Ecto neural progenitor cell (in vitro differentiated cells): ENCODE measurements around the gene SSBP1.
"Not testable (repeated sequence)": the region's sequence is repeated elsewhere in the genome, so short reads cannot be mapped to it uniquely, and the experiment has no call there.

ENCODE experiments used
- DNase-seq: peaks from one replicate; pipeline ENCODE4 v3.0.0-alpha.2; 2018; ENCODE audit warnings: low spot score

Gene SSBP1

DNA sequence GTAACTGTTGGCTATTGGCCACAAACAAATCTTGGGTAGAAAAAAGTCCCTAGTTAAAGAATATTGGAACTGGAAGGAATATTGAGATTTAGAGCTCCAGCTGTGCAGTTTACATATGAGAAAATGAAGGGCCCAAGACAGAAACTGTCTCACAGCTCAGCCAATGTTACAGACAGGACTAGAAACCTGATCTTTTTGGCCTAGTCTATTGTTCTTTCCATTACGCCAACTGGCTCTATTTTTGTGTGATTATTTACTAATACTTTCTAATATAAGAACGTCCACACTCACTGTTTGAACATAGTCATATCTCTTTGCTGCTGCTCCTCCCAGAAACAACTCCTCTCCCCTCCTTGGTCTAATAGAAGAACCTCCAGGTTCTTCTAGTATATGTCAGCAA lies 28.8 kb upstream of the SSBP1 start:
- DNase-seq, result no peak

DNA sequence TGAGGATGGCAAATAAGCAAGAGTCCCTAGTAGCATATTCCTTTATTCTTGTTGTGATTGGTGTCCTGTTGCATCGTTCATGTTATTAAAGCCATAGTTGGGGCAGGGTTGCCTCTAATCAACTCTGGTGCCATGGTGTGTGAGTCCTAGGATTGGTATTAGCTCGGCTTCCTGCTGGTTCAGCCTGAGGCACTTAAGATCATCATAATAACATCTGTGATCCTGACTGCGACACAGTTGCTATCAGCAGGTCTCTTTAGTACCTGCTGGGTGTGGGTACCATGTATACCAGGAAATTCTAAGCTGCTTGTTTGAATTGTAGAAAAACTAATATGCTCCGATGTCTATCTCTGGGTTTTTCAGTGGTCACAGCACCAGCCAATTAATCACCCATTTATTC lies 28.4 kb upstream of the SSBP1 start:
- no peak for DNase-seq

DNA sequence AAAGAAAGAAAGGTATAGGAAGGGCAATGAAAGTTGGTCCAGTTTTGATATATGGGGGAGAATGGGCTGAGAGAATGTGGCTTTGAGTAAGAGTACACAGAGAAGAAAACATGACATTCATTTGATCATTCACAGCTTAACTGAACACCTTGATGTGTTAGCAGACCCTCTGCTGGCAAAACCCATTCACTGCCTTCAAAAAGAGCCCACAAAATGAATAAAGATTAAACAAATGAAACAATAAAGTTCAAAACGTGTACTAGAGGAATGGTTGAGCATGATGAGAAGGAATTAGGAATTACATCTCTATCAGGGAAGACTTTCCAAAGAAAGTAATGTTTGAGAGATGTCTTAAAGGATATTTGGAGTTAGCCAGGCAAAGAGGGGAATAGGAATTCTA lies 27.9 kb upstream of the SSBP1 start:
- no peak for DNase-seq

DNA sequence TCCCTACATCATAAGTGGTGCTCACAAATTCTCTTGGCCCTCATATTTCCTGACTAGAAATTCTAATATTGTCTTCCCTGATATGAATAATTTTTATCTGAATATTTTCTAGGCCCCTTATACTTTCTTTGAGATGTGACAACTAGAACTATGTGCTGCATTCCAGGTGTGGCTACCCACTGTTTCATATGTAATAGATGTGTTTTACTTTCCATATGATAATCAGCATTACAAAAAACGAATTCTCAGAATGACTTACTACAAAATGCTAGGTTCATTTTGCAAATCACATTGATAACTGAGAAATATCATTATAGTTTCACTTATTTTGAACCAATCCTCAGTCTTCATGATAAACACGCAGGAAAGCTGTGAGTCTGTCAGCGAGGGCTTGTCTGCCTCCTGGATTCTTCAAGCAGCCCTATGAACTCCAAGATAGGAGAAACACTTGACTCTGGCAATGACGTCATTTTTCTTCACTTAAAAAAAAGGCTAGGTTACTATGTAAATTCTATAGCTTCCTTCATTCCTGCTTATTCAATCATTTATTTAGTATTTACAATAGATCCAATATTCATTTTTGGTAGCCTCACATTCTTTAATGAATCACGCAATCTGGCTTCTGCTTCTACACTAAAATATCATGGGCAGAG lies 25.4 kb upstream of the SSBP1 start:
- no peak for DNase-seq

DNA sequence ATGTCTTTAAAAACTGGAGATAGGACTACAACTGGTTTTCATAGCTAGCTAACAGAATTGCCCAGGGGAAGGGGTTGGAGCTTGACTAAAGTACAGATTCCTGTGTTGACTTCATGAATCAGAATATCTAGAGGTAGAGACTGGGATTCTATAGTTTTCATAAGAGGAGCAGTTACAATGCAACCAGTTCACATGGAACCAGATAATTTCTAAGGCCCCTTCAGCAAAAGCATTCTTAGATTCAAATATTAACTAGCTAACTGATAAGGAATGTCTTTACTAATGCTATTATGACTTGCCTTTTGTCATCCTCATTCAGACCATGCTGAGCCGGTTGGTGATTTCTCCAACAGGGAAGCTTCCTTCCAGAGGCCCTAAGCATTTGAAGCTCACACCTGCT lies 24.3 kb upstream of the SSBP1 start:
- DNase-seq, result no peak

DNA sequence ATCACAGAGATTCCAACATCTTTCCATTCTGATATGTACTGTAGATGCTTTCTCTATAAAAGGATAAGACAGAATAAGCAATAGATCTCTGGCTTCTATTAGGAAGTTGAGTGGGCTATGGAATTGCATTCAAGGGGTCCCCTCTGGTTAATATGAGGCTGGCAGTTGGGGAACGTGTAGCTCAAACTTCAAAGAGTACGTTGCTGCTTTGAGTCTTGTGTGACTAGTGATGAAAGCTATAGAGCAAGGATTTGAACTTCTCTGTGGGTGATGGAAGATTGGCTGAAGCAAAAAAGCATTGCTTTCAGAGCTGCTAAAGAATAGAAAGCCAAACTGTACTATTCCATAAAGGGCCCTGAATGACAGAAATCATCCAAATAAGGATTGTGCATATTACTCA lies 23.6 kb upstream of the SSBP1 start:
- no peak for DNase-seq

DNA sequence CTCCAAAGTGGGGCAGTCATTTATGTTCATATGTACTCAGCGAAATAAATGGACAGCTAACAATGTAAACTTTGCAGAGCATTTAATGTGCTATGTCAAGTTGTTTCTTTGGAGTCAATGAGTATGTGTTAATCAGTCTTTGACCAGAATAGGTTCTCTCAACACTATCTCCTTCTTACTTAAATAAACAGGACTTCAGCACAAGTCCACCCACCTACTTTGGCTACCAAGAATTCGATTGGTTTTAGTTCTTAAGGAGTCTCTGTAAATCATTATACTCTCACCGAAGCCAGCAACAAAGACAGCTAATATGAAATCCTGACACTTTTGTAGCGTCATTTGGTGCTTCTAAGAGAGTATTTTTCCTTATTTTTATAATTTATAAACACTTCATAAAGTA lies 23.1 kb upstream of the SSBP1 start:
- DNase-seq, result no peak

DNA sequence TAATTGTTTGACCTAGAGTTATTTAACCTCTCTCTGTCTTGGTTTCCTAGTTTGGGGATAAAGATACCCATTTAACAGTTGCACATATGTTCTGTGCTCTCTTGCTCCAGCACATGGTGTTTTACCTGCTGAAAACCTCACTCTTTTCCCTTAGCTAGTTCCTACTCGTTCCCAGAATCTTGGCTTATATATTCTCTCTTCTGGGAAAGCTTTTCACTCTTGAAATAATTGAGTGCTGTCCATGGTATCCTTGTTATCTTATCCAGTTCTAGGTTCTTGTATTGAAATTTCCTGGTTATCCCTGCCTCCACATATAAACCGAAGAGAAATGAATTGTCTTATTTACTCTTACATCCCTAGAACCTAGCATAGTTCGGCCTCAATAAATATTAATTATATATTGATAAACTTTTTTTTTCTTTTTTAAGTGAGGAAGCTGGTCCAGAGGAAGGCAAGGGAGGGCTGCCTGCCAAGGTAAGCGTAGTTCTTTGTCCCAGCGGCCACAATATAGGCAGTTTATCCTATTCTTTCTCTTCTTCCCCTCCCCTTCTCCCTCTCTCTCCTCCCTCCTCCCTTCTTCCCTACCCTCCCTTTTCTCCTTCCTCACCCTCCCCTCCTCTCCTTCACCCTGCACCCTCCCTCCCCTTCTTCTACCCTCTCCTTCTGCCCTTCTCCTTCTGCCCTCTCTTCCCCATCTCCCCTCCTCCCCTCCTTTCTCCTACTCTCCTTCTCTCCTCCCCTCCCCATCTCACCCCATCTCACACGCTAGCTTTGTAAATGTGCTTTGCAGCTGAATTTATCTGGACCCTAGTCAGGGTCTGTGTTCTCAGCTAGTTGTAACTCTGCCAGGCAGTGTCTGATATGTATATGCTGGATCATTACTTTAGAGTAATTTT lies 22.1 kb upstream of the SSBP1 start:
- DNase-seq, result no peak

DNA sequence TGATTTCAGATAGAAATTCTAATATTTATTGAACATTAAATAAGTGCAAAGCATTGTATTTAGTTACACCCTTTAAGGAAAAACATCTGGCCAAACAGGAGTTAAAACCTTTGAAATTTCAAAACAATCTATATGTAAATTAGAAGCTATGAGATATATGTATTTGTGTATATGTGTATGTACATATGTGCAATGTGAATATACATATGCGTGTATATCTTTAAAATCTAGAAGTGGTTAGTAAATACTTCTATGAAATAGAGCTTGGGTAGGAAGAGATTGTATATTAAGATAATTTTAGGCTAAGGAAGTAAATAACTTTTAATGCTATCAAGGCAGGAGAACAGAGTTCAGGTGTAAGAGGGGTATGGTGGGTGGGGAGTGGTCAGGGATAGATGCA lies 20.7 kb upstream of the SSBP1 start:
- no peak for DNase-seq

DNA sequence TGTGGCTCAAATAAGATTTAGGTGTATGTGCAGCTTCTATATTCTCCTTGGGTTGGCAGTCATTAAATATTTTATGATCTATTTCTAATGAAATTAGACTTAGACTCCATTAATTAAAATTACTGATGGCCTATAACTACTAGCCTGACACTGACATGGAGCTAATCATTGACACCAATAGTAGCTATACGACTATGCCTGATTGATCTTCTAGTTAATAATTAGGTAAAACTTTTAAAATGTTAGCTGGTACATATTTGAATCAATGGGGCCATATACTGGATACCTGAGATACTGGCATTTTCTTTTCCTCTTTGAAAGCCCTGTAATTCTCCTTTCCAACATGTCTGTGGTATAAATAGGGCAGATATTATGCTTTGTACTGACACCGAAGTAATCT lies 15.6 kb upstream of the SSBP1 start:
- no peak for DNase-seq

DNA sequence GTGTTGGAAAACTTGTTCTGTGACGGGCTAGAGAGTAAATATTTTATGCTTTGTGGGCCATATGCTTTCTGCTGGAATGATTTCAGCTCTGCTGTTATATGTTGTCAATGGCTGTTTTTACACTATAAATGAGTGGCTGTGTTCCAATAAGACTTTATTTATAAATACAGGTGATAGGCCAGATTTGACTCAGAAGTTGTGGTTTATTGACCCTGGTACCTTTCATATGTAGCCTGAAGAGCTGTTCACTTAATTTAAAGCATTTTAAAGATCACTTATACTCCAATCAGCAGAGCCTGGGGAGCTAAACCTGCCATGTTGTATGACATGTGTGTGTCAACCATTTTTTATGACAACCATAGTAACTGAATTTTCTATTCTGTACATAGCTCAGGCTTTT lies 9.1 kb upstream of the SSBP1 start:
- no peak for DNase-seq

DNA sequence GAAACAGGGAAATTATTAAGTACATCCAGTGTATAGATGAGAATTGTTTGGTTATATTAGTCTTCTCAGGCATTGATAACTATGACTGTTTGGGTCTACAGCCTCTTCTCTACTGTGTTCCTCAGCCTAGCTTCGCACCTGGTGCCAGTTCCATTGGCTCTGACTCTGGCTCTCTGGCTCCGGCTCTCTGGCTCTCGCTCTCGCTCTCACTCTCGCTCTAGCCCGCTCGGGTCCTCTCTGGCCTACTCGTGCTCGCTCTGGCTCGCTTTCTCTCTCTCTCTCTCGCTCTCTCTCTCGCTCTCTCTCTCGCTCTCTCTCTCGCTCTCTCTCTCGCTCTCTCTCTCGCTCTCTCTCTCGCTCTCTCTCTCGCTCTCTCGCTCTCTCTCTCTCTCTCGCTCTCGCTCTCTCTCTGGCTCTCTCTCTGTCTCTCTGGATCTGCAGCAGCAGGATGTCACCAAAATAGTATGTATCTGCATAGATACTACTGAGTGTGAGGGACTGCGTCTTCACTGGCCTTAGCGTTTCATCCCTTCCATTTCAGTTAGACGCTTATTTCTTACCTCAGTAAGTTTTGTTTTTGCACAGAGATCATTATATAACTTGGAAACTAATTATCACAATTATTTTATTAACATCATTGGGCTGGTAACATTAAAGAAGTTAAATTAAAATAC lies 6.5 kb upstream of the SSBP1 start:
- DNase-seq, result no peak

DNA sequence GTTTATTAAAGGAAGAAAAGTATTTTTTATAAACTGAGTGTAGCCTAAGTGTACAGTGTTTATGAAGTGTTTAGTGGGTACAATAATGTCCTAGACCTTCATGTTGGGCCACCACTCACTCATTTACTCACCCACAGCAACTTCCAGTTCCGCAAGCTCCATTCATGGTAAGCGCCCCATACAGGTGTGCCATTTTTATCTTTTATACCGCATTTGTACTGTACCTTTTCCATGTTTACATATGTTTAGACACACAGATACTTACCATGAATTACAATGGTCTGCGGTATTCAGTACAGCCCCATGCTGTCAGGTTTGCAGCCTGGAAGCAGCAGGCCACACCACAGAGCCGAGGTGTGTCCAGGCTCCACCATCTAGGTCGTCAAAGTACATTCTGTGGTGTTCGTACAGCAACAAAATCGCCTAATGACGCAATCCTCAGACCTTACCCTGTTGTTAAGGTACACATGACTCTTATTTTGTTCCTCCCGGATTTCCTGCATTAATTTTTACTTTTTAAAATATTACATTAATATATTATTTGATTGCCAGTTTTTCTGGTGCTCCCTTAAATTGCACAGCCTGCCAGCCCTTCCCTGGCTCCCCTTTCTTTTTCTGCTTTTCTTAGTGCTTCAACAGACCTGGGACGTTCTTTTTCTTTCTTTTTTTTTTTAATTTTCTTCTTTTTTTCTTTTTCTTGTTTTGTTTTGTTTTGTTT lies 881 bp upstream of the SSBP1 start:
- DNase-seq, result no peak

DNA sequence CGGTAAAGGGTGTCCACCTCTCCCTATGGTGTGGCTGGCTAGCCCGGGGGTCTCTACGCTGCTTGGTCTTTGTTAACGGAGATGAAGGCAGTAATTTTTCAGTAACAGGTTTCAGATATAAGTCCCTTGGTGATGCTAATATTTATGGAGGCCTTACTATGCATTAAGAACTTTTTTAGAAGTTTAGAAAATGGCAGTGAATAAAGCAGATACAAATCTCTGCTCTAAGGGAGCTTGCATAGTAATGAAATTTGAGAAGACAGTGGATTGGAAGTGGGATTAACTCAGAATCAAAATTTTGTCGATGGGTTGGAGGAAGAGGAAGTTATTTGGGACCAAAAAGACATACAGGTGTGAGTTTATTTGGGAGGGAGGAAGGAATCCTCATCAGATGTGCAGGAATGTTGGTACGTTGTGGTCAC lies 445 bp downstream of the SSBP1 start:
- no peak for DNase-seq

DNA sequence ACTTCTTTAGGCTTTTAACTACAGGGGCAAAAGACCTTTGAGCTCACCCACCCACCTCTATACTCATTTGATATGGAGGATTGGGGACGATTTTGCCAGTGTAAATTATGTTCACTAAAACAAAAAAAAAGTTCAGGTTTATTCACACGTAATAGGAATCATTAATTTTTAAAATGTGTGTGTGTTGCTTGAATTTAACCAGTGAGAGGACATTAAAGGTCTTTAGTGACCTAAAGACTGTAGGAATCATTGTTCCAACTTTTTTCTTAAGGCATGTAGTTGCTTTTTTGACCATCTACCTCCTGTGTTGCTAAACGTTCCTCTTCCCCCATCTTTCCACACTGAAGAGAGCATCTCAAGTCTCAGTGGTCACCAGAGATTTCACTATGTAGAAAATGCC lies 1.1 kb downstream of the SSBP1 start:
- DNase-seq, result no peak

DNA sequence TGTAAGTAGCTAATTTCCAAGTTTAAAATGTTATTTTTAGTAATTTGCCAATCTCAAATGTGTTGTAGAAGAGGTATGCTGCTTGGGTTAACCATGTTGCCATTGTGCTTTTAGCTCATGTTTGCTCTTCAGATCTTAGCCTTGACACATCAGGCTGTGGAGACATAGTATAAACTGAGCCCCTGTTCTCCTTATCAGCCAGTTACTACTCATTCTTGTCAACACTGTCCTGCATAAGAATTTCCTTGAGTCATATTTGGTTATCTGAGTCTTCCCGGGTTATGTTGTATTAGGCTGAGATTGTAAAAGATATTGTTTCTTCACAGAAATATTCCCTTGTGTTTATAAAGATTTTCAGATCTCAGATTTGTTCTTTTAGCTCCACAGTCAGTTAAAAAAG lies 4.1 kb downstream of the SSBP1 start:
- no peak for DNase-seq

DNA sequence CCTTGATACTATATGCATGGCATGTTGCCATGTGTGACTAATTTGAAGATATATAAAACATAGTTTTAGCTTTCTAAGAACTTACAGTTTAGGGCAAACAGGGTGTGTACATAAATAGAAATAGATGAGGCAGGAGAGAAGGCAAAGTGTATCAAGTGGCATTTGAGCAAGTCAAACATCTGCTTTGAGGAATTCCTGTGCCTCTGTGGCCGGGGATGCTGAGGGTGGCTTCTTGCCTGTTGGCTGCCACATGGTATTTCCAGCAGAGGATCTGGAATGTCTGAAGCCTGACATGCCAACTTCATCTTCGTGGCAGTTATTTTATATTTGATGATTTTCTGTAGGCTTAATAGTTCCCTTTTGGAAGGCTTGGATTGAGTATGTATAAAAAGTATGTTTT lies 6.0 kb downstream of the SSBP1 start:
- no peak for DNase-seq

DNA sequence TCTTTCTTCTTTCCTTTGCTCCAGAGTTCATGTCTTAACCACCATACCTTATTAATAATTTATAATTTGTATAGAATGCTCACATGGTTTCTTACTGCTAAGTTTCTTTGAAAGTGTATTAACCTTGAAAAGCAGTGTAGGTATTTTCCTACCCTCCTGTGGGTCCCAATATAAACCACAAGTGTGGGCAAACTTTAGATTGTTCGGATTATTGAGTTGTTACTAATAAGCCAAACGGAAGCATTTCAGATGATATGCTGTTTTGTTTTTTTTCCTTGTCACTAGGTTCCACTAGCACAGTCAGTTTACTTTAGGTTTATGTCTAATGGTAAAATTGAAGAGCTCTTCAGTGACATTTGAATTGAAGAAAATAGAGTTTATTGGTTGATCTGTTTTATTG lies 10.2 kb downstream of the SSBP1 start:
- no peak for DNase-seq

DNA sequence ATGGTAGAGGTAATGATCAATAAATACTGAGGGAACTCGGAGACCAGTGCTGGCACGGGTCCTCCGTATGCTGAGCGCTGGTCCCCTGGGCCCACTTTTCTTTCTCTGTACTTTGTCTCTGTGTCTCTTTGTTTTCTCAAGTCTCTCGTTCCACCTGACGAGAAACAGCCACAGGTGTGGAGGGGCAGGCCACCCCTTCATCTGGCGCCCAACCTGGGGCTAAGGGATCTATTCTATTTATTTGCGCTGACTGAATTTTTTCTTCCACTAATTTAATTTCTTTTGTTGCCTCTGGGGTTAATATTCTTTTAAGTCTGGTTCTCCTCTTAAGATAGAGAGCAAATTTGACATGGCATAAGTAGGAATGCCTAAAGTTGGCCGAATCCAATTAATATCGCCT lies 13.7 kb downstream of the SSBP1 start:
- not testable (repeated sequence) for DNase-seq

DNA sequence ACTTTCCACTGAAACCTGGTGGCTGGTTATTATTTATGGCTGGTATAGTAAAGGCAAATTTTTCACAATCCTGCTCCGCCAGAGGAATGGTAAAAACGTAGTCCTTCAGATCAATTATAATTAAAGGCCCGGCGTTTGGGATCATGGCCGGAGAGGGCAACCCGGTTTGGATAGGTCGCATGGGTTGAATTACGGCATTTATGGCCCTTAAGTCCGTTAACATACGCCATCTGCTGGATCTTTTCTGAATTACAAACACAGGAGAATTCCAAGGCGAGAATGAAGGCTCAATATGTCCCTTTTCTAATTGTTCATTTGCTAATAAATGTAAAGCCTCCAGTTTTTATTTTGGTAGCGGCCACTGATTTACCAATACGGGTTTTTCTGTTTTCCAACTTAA lies 14.5 kb downstream of the SSBP1 start:
- DNase-seq, result no peak

DNA sequence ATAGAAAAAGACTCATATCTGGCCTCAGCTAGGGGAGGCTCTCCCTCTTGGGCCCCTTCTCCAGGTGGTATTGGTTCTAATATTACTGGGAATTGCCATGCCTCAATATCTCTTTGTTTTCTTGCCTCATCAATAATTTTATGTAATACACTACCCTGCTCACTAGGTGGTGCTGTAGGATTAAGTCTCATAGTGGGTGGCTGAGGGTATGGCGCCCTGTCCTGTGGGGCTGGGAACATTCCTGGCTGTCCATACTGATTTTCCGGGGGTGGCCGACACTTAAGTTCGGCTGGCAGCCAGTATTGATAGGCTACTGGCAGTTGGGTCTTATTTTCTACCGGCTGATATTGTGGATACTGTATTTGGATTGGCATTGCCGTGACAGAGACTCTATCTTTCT lies 16.8 kb downstream of the SSBP1 start:
- no peak for DNase-seq

DNA sequence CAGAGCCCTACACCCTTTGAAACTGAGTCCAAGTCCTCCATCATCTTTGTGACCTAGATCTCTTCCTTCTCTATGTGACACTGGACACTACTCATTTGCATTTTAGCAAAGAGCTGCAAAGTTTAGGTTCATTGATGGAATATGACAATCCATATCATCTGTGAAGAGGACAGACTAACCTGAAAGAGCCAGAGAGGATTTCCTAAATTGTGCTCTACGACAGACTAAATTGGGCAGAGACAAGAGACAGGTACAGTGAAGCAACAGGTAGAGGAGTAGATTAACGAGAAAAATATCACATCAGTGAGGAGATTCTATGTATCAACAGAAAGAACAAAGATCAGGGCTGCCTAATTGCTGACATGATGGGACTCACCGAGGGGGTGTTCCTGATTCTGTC lies 25.6 kb downstream of the SSBP1 start, which contains the start of gene TAS2R3:
TSS of gene TAS2R3 (plus strand) at position 301 of the 400 bp plus-strand sequence. CDS start at position 363, 62 bp downstream.
- no peak for DNase-seq
